ENCODE results near the gene KPNA2. TPM values are rescaled to one million over a fixed set of nuclear protein-coding genes. Genes with fewer than 3 reads are reported as not detected.
A peak's percentile ranks its signal among the peaks of the same experiment; 100 is the strongest.
"Not testable (repeated sequence)": the region's sequence is repeated elsewhere in the genome, so short reads cannot be mapped to it uniquely, and the experiment has no call there.

KPNA2 gene
- total RNA-seq, 2 experiments from 2014 or later = 64.4 to 65.9 TPM

DNA sequence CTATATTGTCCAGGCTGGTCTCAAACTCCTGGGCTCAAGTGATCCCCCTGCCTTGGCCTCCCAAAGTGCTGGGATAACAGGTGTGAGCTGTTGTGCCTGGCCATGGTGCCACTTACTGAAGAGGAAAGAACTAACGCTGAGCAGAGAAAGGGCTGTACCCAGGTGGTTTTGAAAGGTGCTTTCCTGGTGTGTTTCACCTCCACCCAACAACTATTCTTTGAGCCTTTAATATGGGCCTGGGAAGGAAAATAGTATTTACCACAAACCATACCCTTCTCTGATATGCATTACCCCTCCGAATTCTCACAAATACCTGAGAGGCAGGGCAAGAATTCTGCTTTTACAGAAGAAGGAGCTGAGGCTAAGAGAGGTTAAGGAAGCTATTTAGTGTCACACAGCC, 24.8 kb downstream of the KPNA2 start:
- ChIA-PET CTCF (no interaction called here), POLR2A (no interaction called here)
- no peaks in the 10 kb centered on the region for H3K9me3 Mint-ChIP-seq
- intact Hi-C loops (cut with DNase I, micrococcal nuclease) = no loop called here
- no peak for ATAC-seq (ENCODE audit: poor library complexity)
- H3K27me3 Mint-ChIP-seq = no peaks in the 10 kb centered on the region
- peaks cover 7% of the 10 kb centered on the region for H3K4me1 Mint-ChIP-seq (ENCODE audit: low read depth)
- Histone ChIP-seq H3K27ac (ENCODE audit: low read depth in 1 of 2, low read length in 2 of 2) (no peak overlapping the region), H3K27me3 (ENCODE audit: control insufficient read depth in 1 of 2, insufficient read depth in 2 of 2, low read length in 2 of 2) (no peaks in the 10 kb centered on the region), H3K36me3 (ENCODE audit: insufficient read depth, low read length) (no peaks in the 10 kb centered on the region), H3K4me3 (ENCODE audit: low read length) (no peak overlapping the region), H3K9me3 (ENCODE audit: control insufficient read depth in 1 of 2, insufficient read depth in 1 of 2, low read length in 2 of 2) (no peaks in the 10 kb centered on the region), H3K4me1 (ENCODE audit: insufficient read depth, low read length) (peaks cover 26% of the 10 kb centered on the region)
- H3K27ac Mint-ChIP-seq = no peak overlapping the region
- no peak overlapping the region for H3K4me3 Mint-ChIP-seq
- peak in 2 of 14 experiments; percentile 36 to 72 for DNase-seq
- no peak for TF ChIP-seq CTCF (IDR thresholded peaks at IDR 0.05)
- no peaks in the 10 kb centered on the region for H3K36me3 Mint-ChIP-seq (ENCODE audit: low read depth)

DNA sequence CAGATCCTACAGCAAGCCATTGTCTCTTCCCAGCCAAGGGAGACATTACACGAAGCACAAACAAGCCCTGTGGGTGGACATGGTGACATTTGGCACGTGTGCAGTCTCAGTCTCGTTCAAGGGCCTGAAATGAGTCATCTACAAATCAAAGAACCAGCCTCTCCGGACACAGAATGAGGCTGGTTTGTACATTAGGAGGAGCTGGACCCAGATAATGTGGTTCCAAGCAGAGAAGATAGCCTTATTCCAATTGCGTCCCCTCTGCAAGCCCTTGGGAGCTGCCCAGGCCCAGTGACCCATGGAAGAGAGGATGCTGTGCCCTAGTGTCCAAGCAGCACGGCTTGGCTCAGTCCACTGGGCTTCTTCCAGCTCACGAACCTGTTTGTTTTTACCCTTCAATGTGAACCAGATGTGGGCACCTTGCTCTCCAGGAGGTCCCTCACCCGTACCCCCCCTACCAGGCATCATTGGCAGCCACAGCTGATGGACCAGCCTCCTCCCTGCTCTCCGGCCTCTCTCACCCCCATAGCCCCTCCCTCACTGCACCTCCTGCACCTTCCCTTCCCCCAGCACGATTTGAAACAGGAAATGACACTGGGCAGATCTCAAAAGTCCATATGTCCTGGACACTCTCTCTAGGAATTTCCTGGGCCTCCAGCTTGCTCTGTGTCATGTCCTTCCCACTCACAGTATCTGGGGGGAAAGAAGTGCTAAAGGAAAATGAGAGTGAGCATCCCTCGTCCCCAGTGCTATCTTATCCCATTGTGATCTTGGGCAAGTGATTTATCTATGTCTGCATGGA, 26.2 kb downstream of the KPNA2 start:
- H3K4me1 Mint-ChIP-seq (ENCODE audit: low read depth) = peaks cover 7% of the 10 kb centered on the region
- H3K4me3 ChIP-seq (ENCODE audit: low read length) = no peak overlapping the region
- intact Hi-C loops (cut with DNase I, micrococcal nuclease) = no loop called here
- no peaks in the 10 kb centered on the region for H3K27me3 ChIP-seq (ENCODE audit: control insufficient read depth in 1 of 2, insufficient read depth in 2 of 2, low read length in 2 of 2)
- no peak overlapping the region for H3K4me3 Mint-ChIP-seq
- no peak for TF ChIP-seq CTCF (IDR thresholded peaks at IDR 0.05)
- ATAC-seq (ENCODE audit: poor library complexity) = no peak
- no peak overlapping the region for H3K27ac Mint-ChIP-seq
- CTCF ChIA-PET = no interaction called here
- H3K9me3 ChIP-seq (ENCODE audit: control insufficient read depth in 1 of 2, insufficient read depth in 1 of 2, low read length in 2 of 2) = no peaks in the 10 kb centered on the region
- POLR2A ChIA-PET = no interaction called here
- no peak overlapping the region for H3K27ac ChIP-seq (ENCODE audit: low read depth in 1 of 2, low read length in 2 of 2)
- no peaks in the 10 kb centered on the region for H3K36me3 ChIP-seq (ENCODE audit: insufficient read depth, low read length)
- peaks cover 26% of the 10 kb centered on the region for H3K4me1 ChIP-seq (ENCODE audit: insufficient read depth, low read length)
- no peaks in the 10 kb centered on the region for H3K9me3 Mint-ChIP-seq
- H3K27me3 Mint-ChIP-seq = no peaks in the 10 kb centered on the region
- H3K36me3 Mint-ChIP-seq (ENCODE audit: low read depth) = no peaks in the 10 kb centered on the region
- no peak for DNase-seq

DNA sequence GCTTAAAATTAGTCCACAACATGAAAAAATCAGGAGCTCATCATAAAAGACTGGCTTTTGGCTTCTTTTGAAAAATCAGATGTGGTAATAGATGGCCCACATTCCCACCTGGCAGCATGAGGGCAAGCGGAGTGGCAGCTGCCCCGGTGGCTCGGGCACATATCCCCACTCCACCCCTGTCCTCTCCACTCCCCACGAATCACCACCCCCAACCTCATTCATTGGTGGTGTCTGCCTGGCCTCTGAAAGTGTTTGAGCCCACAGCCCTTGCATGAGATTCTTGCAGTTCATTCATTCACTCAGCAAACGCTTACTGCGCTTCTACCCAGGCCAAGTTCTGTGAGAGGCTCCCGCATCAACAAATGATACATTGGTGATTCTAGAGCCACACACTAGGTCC, 29.8 kb downstream of the KPNA2 start:
- peaks cover 16% of the 10 kb centered on the region for H3K4me1 ChIP-seq (ENCODE audit: insufficient read depth, low read length)
- ATAC-seq (ENCODE audit: poor library complexity); H3K4me1 Mint-ChIP-seq (ENCODE audit: low read depth); H3K36me3 Mint-ChIP-seq (ENCODE audit: low read depth); H3K27ac Mint-ChIP-seq; H3K27me3 Mint-ChIP-seq; intact Hi-C loops (cut with DNase I, micrococcal nuclease); H3K27ac ChIP-seq (ENCODE audit: low read depth in 1 of 2, low read length in 2 of 2); H3K36me3 ChIP-seq (ENCODE audit: insufficient read depth, low read length); H3K9me3 ChIP-seq (ENCODE audit: control insufficient read depth in 1 of 2, insufficient read depth in 1 of 2, low read length in 2 of 2); H3K4me3 ChIP-seq (ENCODE audit: low read length); H3K4me3 Mint-ChIP-seq; H3K9me3 Mint-ChIP-seq; DNase-seq; POLR2A ChIA-PET; CTCF ChIA-PET; H3K27me3 ChIP-seq (ENCODE audit: control insufficient read depth in 1 of 2, insufficient read depth in 2 of 2, low read length in 2 of 2): not testable (repeated sequence)

DNA sequence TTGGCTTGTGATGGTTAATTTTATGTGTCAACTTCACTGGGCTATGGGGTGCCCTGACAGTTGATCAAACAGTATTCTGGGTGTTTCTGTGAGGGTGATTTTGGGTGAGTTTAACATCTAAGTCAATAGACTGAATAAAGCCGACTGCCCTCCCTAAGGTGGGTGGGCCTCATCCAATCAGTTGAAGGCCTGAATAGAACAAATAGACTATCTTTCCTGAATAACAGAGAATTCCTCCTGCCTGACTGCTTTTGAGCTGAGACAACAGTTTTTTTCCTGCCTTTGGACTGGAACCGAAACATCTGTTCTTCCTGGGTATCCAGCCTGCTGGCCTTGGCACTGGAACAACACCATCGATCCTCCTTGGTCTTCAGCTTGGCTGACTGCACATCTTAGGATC, 33.0 kb downstream of the KPNA2 start:
- H3K27me3 Mint-ChIP-seq; H3K27ac ChIP-seq (ENCODE audit: low read depth in 1 of 2, low read length in 2 of 2); H3K9me3 ChIP-seq (ENCODE audit: control insufficient read depth in 1 of 2, insufficient read depth in 1 of 2, low read length in 2 of 2); H3K4me3 Mint-ChIP-seq; H3K9me3 Mint-ChIP-seq; H3K27me3 ChIP-seq (ENCODE audit: control insufficient read depth in 1 of 2, insufficient read depth in 2 of 2, low read length in 2 of 2); ATAC-seq (ENCODE audit: poor library complexity); H3K4me1 Mint-ChIP-seq (ENCODE audit: low read depth); H3K36me3 ChIP-seq (ENCODE audit: insufficient read depth, low read length); H3K36me3 Mint-ChIP-seq (ENCODE audit: low read depth); H3K4me1 ChIP-seq (ENCODE audit: insufficient read depth, low read length); CTCF ChIA-PET; POLR2A ChIA-PET; H3K4me3 ChIP-seq (ENCODE audit: low read length); intact Hi-C loops (cut with DNase I, micrococcal nuclease); DNase-seq; H3K27ac Mint-ChIP-seq: not testable (repeated sequence)

GRCh38 chr17:68070582-68071444, 35.3 kb downstream of the KPNA2 start:
- H3K4me3 Mint-ChIP-seq; H3K27me3 Mint-ChIP-seq; intact Hi-C loops (cut with DNase I, micrococcal nuclease); H3K27ac Mint-ChIP-seq; CTCF ChIA-PET; DNase-seq; H3K36me3 ChIP-seq (ENCODE audit: insufficient read depth, low read length); H3K4me3 ChIP-seq (ENCODE audit: low read length); H3K4me1 ChIP-seq (ENCODE audit: insufficient read depth, low read length); H3K27ac ChIP-seq (ENCODE audit: low read depth in 1 of 2, low read length in 2 of 2); H3K9me3 Mint-ChIP-seq; H3K36me3 Mint-ChIP-seq (ENCODE audit: low read depth); POLR2A ChIA-PET; H3K27me3 ChIP-seq (ENCODE audit: control insufficient read depth in 1 of 2, insufficient read depth in 2 of 2, low read length in 2 of 2); H3K9me3 ChIP-seq (ENCODE audit: control insufficient read depth in 1 of 2, insufficient read depth in 1 of 2, low read length in 2 of 2); H3K4me1 Mint-ChIP-seq (ENCODE audit: low read depth): not testable (repeated sequence)
- peak; percentile 34 for ATAC-seq (ENCODE audit: poor library complexity)

Measured in CD4-positive, alpha-beta T cell (primary cell).